Gastroesophageal sphincter (tissue), 4 donors: ENCODE data around the gene PAM. TPM values are rescaled to one million over a fixed set of nuclear protein-coding genes. Genes with fewer than 3 reads are reported as not detected.
"Not testable (repeated sequence)": the region's sequence is repeated elsewhere in the genome, so short reads cannot be mapped to it uniquely, and the experiment has no call there.

Experiments
- ATAC-seq: fragments of 150-250 bp; one replicate; pipeline ENCODE4 v1.9.1; 2016; ENCODE audit warnings: mild to moderate bottlenecking, moderate library complexity
- H3K27ac ChIP-seq, 4 donors: fragments of 200-600 bp; sonication (generic) in 3 of 4; 1 replicate in 3 of 4; 2 replicates in 1 of 4; pipeline ENCODE4 v1.5.1; 2016 to 2019
- H3K27me3 ChIP-seq: fragments of 200-600 bp; sonication (generic); one replicate; pipeline ENCODE4 v1.5.1; 2019
- H3K36me3 ChIP-seq, 2 donors: fragments of 200-600 bp; sonication (generic); one replicate each; pipeline ENCODE4 v1.5.1; 2019; ENCODE audit warnings: control low read depth in 1 of 2
- H3K4me1 ChIP-seq, 3 donors: fragments of 200-600 bp; sonication (generic); 1 replicate in 2 of 3; 2 replicates in 1 of 3; pipeline ENCODE4 v1.5.1; 2016 to 2019; ENCODE audit warnings: control low read depth in 2 of 3
- H3K4me3 ChIP-seq, 2 donors: fragments of 200-600 bp; sonication (generic); one replicate each; pipeline ENCODE4 v1.5.1; 2019; ENCODE audit warnings: mild to moderate bottlenecking in 1 of 2, moderate library complexity in 1 of 2
- H3K9me3 ChIP-seq, 3 donors: fragments of 200-600 bp; sonication (generic); one replicate each; pipeline ENCODE4 v1.5.1; 2017 to 2019; ENCODE audit warnings: control low read depth in 2 of 3
- EP300 ChIP-seq: sonication (generic); formaldehyde crosslinking; IDR thresholded peaks from one replicate; pipeline ENCODE4 v1.6.1; 2017; ENCODE audit warnings: antibody characterized with exemption, mild to moderate bottlenecking
- POLR2A ChIP-seq, 2 donors: fragments of 450-650 bp; IDR thresholded peaks; one replicate each; pipeline ENCODE4 v1.6.1; 2017; ENCODE audit warnings: antibody characterized with exemption in 2 of 2, mild to moderate bottlenecking in 2 of 2, moderate library complexity in 1 of 2
- POLR2AphosphoS5 ChIP-seq: sonication (generic); formaldehyde crosslinking; IDR thresholded peaks from one replicate; pipeline ENCODE4 v1.6.1; 2017; ENCODE audit warnings: antibody characterized with exemption
- WGBS, 2 donors: methylation state at CpG; one replicate each; pipeline ENCODE4 v1.1.5; 2018; ENCODE audit warnings: low coverage in 1 of 2; 5-methylcytosine and 5-hydroxymethylcytosine counted together
- total RNA-seq, 4 donors: library from RNA; depleted of rRNA; stranded (reverse); fragments of >200 nt; gene quantifications; one replicate each; pipeline ENCODE4 v1.1.0, GENCODE V29; 2016
- TF ChIP-seq, protein P1 (sequence below), 4 experiments: fragments of 200-600 bp in 2 of 4; fragments of 450-650 bp in 2 of 4; sonication (generic) in 1 of 4; IDR thresholded peaks; one replicate each; pipeline ENCODE4 v1.5.1; 2017 to 2019; ENCODE audit warnings: antibody characterized with exemption in 4 of 4, mild to moderate bottlenecking in 2 of 4, moderate library complexity in 2 of 4

The PAM gene
- total RNA-seq, 4 donors from 2014 or later: 247 to 404 (median 311) TPM

DNA sequence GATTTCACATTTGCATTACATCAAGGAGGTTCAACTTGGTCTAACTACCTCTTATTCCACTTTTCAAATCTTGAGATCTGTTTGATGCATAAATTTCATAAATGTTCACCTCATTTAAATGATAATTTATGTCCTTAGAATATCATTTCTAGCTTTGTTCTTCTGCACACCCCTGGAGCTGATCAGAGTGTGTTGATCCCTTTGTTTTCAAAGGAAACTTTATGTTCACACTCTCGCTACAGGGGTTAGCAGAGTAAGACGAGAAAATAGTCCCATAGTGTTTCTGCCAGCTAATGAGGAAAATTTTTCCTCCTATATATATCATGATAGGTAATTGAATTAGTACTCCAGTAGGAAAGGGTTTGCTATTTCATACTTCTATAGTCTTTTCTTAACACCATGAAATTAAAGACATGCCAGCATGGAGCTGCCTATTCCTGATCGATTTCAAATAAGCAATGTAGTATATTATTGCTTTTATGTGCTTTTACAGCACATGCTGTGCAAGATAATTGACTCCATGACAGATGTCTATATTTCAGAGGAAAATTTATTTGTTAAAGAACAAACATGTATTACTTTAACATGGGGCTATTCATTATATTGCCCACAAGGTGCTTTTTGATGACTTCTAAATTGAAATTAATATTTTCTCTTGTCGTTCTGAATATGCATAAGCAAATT lies 4.8 kb upstream of the PAM start:
- Histone ChIP-seq H3K27me3 (no peaks in the 10 kb centered on the region), H3K36me3 (no peaks in the 10 kb centered on the region), H3K4me1 (peaks cover 0 to 12% (median 0%) of the 10 kb centered on the region in 3 donors), H3K27ac (no peak overlapping the region), H3K9me3 (no peaks in the 10 kb centered on the region), H3K4me3 (no peak overlapping the region)
- no peak for ATAC-seq
- no peak for TF ChIP-seq EP300
- TF ChIP-seq POLR2AphosphoS5: no peak
- TF ChIP-seq, protein P1, sequence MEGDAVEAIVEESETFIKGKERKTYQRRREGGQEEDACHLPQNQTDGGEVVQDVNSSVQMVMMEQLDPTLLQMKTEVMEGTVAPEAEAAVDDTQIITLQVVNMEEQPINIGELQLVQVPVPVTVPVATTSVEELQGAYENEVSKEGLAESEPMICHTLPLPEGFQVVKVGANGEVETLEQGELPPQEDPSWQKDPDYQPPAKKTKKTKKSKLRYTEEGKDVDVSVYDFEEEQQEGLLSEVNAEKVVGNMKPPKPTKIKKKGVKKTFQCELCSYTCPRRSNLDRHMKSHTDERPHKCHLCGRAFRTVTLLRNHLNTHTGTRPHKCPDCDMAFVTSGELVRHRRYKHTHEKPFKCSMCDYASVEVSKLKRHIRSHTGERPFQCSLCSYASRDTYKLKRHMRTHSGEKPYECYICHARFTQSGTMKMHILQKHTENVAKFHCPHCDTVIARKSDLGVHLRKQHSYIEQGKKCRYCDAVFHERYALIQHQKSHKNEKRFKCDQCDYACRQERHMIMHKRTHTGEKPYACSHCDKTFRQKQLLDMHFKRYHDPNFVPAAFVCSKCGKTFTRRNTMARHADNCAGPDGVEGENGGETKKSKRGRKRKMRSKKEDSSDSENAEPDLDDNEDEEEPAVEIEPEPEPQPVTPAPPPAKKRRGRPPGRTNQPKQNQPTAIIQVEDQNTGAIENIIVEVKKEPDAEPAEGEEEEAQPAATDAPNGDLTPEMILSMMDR (IDR thresholded peaks at IDR 0.05): no peak
- no peak for TF ChIP-seq POLR2A (IDR thresholded peaks at IDR 0.05)
- 87 to 93% methylated on average over 4 of the region's 4 CpGs for WGBS, 2 donors

- peaks cover 0 to 22% (median 5%) of the 10 kb centered on the region in 3 donors for H3K4me1 ChIP-seq
- not testable (repeated sequence) for H3K9me3 ChIP-seq, H3K36me3 ChIP-seq, ATAC-seq, H3K27me3 ChIP-seq, H3K27ac ChIP-seq, H3K4me3 ChIP-seq
- no CpG with 5 or more reads among the region's 32 CpGs for WGBS, 2 donors
Observed at GRCh38 chr5:102751903-102752376, 3.2 kb upstream of the PAM start.

- peak overlapping the region in 3 of 4 donors; percentile 82 to 83 (median 82) for H3K27ac ChIP-seq
- H3K4me3 ChIP-seq: peak overlapping the region; percentile 69 to 83
- H3K36me3 ChIP-seq: no peaks in the 10 kb centered on the region
- H3K27me3 ChIP-seq: no peaks in the 10 kb centered on the region
- peak; percentile 6 for ATAC-seq
- 65 to 94% methylated on average over 3 to 10 of the region's 32 CpGs for WGBS, 2 donors
- TF ChIP-seq EP300 (no peak), POLR2AphosphoS5 (no peak), POLR2A (IDR thresholded peaks at IDR 0.05) (no peak)
- TF ChIP-seq, protein P1 (IDR thresholded peaks at IDR 0.05): no peak
- H3K4me1 ChIP-seq: peaks cover 0 to 40% (median 8%) of the 10 kb centered on the region in 3 donors
- H3K9me3 ChIP-seq: no peaks in the 10 kb centered on the region
Observed at GRCh38 chr5:102753889-102754766, 977 bp upstream of the PAM start.

DNA sequence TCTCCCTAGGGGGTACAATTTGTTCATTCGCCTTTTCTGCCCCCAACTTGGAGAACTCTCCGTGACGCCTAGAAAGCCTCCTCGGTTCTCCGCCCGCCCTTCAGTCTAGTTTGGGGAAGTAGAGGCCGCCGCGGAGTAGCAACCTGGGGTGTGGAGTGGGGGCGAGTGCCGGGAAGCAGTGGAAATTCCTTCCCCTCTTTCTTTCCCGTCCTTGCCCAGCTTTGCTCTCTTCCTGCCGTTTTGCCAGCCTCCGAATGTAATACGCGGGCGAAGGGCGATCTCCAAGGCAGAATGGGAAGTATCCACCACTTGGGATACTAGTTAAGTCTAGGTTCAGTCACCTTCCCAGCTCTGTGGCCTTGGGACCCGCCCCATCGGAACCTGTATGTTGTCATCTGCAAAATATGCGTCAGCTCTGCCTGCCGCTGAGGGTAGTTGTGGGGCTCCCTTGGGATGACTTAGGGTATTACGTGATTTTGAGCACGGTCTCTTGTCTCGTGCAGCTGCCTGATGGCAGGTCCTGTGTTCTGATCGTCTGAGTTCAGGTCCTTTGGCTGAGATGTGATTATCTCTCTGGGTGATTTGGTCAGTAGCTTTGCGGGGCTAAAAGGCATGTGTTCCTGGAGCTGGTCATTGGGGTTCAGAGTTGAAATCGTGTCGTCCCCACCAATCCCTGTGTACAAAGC lies 724 bp downstream of the PAM start:
- no peaks in the 10 kb centered on the region for H3K36me3 ChIP-seq
- TF ChIP-seq POLR2A (IDR thresholded peaks at IDR 0.05) (peak in 1 of 2 donors; percentile 10), EP300 (no peak), POLR2AphosphoS5 (peak; percentile 66)
- ATAC-seq: peak; percentile 84
- H3K4me1 ChIP-seq: peaks cover 0 to 57% (median 10%) of the 10 kb centered on the region in 3 donors
- peak overlapping the region; percentile 69 to 83 for H3K4me3 ChIP-seq
- H3K27ac ChIP-seq: peak overlapping the region; percentile 13 to 83 (median 82)
- no peaks in the 10 kb centered on the region for H3K9me3 ChIP-seq
- no peaks in the 10 kb centered on the region for H3K27me3 ChIP-seq
- 0 to 1% methylated on average over 18 to 21 of the region's 29 CpGs for WGBS, 2 donors

- Histone ChIP-seq H3K27me3 (no peaks in the 10 kb centered on the region), H3K4me3 (no peak overlapping the region), H3K27ac (no peak overlapping the region), H3K9me3 (no peaks in the 10 kb centered on the region), H3K4me1 (peaks cover 0 to 83% (median 12%) of the 10 kb centered on the region in 3 donors), H3K36me3 (no peaks in the 10 kb centered on the region)
- TF ChIP-seq POLR2A (IDR thresholded peaks at IDR 0.05): no peak
- TF ChIP-seq POLR2AphosphoS5: peak; percentile 47
- no peak for ATAC-seq
Observed at GRCh38 chr5:102758576-102758975, 3.5 kb downstream of the PAM start.

DNA sequence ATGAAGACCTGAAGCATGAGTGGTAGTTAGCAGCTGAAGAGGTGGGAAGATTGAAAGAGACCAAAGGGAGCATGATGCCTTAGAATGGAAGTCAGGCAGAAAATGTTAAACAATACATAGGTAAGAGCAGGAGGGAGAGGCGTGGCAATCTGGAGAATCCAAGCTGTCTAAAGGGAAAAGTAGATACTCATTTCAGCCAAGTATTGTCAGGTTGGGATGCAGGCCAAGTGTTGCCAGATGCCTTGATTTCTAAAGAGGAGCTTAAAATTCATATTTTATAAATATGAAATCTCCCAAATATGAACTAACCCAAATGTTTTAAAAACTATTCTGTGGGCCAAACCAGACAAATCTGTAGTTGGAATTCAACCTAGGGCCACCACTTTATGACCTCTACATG lies 4.2 kb downstream of the PAM start:
- Histone ChIP-seq H3K4me3 (no peak overlapping the region), H3K27ac (no peak overlapping the region), H3K27me3 (no peaks in the 10 kb centered on the region), H3K9me3 (no peaks in the 10 kb centered on the region), H3K36me3 (no peaks in the 10 kb centered on the region), H3K4me1 (peaks cover 0 to 77% (median 12%) of the 10 kb centered on the region in 3 donors)
- 89 to 100% methylated on average over 1 of the region's 1 CpG for WGBS, 2 donors
- no peak for ATAC-seq
- no peak for TF ChIP-seq POLR2A (IDR thresholded peaks at IDR 0.05)
- TF ChIP-seq, protein P1 (IDR thresholded peaks at IDR 0.05): no peak
- no peak for TF ChIP-seq EP300
- no peak for TF ChIP-seq POLR2AphosphoS5
